ENCODE measurements around the gene CTNNA1. TPM values are rescaled to one million over a fixed set of nuclear protein-coding genes. Genes with fewer than 3 reads are reported as not detected.
A peak's percentile ranks its signal among the peaks of the same experiment; 100 is the strongest.

The CTNNA1 gene
- total and polyA plus RNA-seq, 12 donors = 111 to 521 (median 347) TPM

DNA sequence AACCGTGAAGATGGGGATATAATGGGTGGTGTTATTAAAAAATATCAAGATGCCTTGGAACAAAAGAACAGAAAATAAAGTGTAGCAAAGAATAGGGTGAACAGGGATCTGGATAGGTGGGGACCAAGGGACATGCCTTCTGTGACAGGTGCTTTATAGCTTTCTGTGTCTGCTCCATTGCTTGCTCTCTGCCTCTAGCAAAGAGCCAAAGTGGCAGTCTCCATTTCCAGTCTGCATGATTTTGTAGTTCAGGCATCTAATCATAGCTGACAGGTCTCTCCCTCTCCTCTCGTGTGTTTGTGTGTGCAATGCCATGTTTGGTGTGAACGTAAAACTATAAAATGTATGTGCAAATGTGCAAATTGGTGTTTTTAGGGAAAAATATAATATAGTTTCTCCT lies 86.9 kb downstream of the CTNNA1 start:
- Histone ChIP-seq H3K9me3 (replicated peaks in 1 of 3) (no peaks in the 10 kb centered on the region), H3K4me1 (replicated peaks in 1 of 2) (peaks cover 32 to 47% of the 10 kb centered on the region in 2 donors), H3K27ac (no peak overlapping the region), H3K36me3 (replicated peaks in 1 of 2) (no peaks in the 10 kb centered on the region), H3K27me3 (no peaks in the 10 kb centered on the region), H3K4me3 (no peak overlapping the region)
- DNase-seq = no peak
- 78 to 83% (median 82%) methylated on average over 3 of the region's 3 CpGs for WGBS, 4 donors
- TF ChIP-seq POLR2A (IDR thresholded peaks at IDR 0.05) = no peak
- TF ChIP-seq, protein P1, sequence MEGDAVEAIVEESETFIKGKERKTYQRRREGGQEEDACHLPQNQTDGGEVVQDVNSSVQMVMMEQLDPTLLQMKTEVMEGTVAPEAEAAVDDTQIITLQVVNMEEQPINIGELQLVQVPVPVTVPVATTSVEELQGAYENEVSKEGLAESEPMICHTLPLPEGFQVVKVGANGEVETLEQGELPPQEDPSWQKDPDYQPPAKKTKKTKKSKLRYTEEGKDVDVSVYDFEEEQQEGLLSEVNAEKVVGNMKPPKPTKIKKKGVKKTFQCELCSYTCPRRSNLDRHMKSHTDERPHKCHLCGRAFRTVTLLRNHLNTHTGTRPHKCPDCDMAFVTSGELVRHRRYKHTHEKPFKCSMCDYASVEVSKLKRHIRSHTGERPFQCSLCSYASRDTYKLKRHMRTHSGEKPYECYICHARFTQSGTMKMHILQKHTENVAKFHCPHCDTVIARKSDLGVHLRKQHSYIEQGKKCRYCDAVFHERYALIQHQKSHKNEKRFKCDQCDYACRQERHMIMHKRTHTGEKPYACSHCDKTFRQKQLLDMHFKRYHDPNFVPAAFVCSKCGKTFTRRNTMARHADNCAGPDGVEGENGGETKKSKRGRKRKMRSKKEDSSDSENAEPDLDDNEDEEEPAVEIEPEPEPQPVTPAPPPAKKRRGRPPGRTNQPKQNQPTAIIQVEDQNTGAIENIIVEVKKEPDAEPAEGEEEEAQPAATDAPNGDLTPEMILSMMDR (IDR thresholded peaks at IDR 0.05) = no peak
- intact Hi-C loops (cut with DNase I) = no loop called here

DNA sequence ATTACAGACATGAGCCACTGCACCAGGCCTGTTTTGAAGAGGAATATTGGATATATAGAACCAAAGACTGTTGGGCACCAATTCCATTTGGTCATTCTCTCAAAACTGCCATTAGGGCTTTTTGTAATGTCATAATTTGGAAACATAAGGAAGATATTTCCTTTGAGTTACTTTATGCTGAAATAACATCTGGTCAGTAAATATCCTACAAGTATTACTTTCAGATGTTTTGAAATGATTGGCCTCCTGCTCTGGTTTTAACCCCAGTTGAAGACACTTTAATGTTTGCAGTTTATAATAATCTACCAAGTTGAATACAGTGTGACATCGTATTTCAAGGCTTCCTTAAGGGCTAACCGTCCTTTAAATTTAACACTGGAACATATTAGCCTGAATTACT lies 88.3 kb downstream of the CTNNA1 start:
- WGBS, 4 donors = 53 to 69% (median 61%) methylated on average over 2 of the region's 2 CpGs
- peak overlapping the region in 1 of 5 donors; percentile 17 for H3K27ac ChIP-seq
- H3K4me1 ChIP-seq (replicated peaks in 1 of 2) = peaks cover 36 to 52% of the 10 kb centered on the region in 2 donors
- DNase-seq = no peak
- no peaks in the 10 kb centered on the region for H3K27me3 ChIP-seq
- intact Hi-C loops (cut with DNase I) = no loop called here
- H3K4me3 ChIP-seq = no peak overlapping the region
- no peak for TF ChIP-seq POLR2A (IDR thresholded peaks at IDR 0.05)
- TF ChIP-seq, protein P1 (IDR thresholded peaks at IDR 0.05) = no peak
- H3K9me3 ChIP-seq (replicated peaks in 1 of 3) = no peaks in the 10 kb centered on the region
- no peaks in the 10 kb centered on the region for H3K36me3 ChIP-seq (replicated peaks in 1 of 2)

- Histone ChIP-seq H3K27ac (peak overlapping the region in 4 of 5 donors; percentile 11 to 60 (median 54)), H3K4me1 (replicated peaks in 1 of 2) (peaks cover 36 to 55% of the 10 kb centered on the region in 2 donors)
Measured at GRCh38 chr5:138843316-138844124, 90.3 kb downstream of the CTNNA1 start.

DNA sequence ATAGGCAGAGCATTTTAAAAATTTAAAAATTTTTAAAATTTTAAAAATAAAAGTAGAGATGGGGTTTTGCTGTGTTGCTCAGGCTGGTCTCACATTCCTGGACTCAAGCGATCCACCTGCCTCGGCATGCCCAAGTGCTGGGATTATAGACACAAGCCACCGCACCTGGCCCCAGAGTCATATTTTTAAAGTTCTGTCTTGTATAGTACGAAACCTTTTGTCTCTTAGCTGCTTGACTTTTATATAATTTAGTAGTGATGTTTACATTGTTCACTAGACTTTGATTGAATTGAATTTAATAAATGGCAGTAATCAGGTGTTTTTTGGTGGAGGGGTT lies 90.9 kb downstream of the CTNNA1 start:
- DNase-seq = no peak
- WGBS, 4 donors = 89 to 95% (median 94%) methylated on average over 4 of the region's 4 CpGs
- Histone ChIP-seq H3K27ac (peak overlapping the region in 3 of 5 donors; percentile 15 to 72 (median 55)), H3K36me3 (replicated peaks in 1 of 2) (no peaks in the 10 kb centered on the region), H3K9me3 (replicated peaks in 1 of 3) (no peaks in the 10 kb centered on the region), H3K4me1 (replicated peaks in 1 of 2) (peaks cover 36 to 61% of the 10 kb centered on the region in 2 donors), H3K27me3 (no peaks in the 10 kb centered on the region), H3K4me3 (no peak overlapping the region)
- TF ChIP-seq POLR2A (IDR thresholded peaks at IDR 0.05) = no peak
- TF ChIP-seq, protein P1 (IDR thresholded peaks at IDR 0.05) = no peak
- intact Hi-C loops (cut with DNase I) = no loop called here

More at GRCh38 chr5:138843316-138844124, 90.3 kb downstream of the CTNNA1 start:
- 75 to 96% (median 85%) methylated on average over 2 of the region's 2 CpGs for WGBS, 4 donors
- no peak overlapping the region for H3K4me3 ChIP-seq
- H3K9me3 ChIP-seq (replicated peaks in 1 of 3) = no peaks in the 10 kb centered on the region
- H3K36me3 ChIP-seq (replicated peaks in 1 of 2) = no peaks in the 10 kb centered on the region
- no peak for DNase-seq
- intact Hi-C loops (cut with DNase I) = no loop called here
- TF ChIP-seq, protein P1 (IDR thresholded peaks at IDR 0.05) = no peak
- no peak for TF ChIP-seq POLR2A (IDR thresholded peaks at IDR 0.05)
- no peaks in the 10 kb centered on the region for H3K27me3 ChIP-seq

Measured in adrenal gland (tissue), 12 donors.